GF-D8 (cell line): ENCODE results near the gene ISCA1.
A peak's percentile ranks its signal among the peaks of the same experiment; 100 is the strongest.
"Not testable (repeated sequence)": the region's sequence is repeated elsewhere in the genome, so short reads cannot be mapped to it uniquely, and the experiment has no call there.

Experiments
- DNase-seq: peaks from one replicate; lab custom pipeline; 2025; lab: John Stamatoyannopoulos, UW

The ISCA1 gene

DNA sequence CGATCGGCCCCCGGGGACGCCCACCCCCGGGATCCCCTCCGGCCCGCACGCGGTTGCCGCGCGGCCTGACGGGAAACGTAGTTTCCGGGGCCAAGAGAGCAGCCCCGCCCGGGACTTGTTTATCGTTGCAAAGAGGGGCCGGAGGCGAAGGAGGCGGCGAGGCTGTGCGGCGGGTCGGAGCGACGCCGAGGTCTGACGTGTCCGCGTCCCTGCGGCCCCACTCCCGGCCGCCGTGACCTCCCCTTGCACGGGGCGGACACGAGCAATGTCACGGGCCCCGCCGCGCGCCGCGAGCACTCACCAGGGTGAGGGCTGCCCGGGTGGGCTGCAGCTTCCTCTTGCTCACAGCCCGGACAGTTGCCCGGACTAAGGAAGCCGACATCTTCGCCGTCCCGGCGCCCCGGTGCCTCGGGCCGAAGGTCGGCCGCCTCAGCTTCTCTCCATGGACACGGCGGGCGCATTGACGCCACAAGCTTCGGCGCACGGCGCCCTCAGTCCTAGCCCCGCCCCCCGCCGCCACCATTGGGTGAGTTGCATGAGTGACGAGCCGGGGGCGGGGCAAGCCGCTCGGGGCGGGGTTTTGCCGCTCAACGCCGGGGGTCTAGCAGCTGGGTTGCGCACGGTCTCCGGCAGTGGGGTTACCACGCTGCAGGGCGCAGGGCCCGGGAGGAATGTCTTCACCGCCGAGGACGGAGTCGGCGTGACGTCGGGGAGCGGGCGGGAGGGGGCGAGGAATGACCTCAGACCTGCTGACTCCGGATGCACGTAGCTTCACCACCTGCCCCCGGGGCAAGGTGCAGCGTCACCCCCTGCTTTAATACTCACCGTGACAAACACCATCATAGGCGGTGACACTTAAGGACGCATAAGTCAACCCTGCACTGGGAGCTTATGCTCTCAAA is at the start of gene ISCA1:
ISCA1 (minus strand) TSS at position 462 of the 902 bp plus-strand sequence; CDS start at position 382, 80 bp downstream.
- DNase-seq: peak; percentile 69

- no peak for DNase-seq
Measured at GRCh38 chr9:86330186-86330585, 47.8 kb upstream of the ISCA1 start.

GRCh38 chr9:86329649-86330048 is 47.3 kb upstream of the ISCA1 start:
- DNase-seq: no peak

DNA sequence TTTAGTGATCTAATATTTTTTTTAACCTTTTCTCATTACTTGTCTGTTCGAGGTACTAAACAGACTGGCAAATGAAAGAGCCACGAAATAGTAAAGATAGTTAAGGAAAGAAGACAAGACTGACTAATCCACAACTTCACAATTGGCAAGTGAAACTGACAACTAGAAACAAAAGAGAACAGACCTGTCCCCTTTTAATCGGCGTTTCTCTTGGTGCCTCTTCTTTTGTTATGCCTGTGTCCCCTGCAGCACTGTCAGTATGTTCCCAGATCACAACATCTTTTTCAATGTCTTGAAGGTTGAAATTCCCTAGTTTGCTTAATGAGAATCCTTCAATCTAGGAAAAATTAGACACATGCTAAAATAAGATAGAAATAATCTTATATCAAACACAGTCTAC is 45.8 kb upstream of the ISCA1 start:
- no peak for DNase-seq

- DNase-seq: no peak
Measured at GRCh38 chr9:86326536-86326935, 44.2 kb upstream of the ISCA1 start.

DNA sequence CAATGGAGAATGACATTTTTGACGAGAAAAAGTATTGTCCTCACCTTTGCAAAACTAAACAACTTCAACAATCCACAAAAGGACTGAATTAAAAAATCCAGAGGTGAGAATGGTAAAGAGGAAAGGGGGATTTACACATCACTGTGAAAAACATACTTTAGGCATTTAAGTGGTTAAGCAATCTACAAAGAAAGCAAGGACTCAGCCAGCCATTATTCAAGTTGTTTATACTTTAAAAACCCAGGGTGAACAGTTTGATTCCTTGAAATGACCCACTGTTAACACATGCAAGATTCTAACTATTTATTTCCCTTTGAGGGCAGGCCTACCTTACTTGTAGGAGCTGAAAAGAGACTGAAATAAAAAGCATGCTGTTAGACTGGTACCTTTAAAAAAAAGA is 42.6 kb upstream of the ISCA1 start:
- no peak for DNase-seq

- DNase-seq: no peak
Measured at GRCh38 chr9:86324308-86324707, 42.0 kb upstream of the ISCA1 start.

DNA sequence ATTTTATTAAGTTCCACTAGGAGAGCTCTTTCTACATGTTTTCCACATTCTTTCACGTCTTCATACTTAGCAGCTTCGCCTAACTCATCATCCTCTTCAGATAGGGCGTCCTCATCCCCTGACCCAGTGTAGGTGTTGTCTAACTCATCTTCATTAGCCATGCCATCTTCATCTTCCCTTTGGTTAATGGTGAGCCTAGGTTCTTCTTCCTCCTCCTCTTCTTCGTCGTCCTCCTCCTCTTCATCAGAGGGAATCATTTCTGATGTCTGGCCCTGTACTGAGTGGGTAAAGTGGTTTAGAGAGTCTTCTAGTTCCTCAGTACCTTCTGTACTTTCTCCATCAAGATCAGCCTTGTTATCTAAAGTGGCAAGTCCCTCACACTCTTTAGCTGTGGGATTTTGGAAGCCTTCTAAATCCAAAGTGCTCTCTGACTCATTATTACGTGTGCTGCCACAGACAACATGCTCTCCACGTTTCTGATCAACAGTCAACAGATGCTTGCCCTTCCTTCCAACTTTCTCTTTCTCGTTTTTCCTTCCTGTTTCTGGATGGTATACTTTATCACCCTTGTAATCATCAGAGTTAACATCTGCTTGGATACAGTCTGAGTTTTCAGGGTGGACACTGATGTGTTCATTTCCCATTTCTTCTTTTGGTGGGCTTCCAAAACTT is 40.8 kb upstream of the ISCA1 start:
- DNase-seq: no peak

GRCh38 chr9:86321373-86321772 is 39.0 kb upstream of the ISCA1 start:
- DNase-seq: no peak

DNA sequence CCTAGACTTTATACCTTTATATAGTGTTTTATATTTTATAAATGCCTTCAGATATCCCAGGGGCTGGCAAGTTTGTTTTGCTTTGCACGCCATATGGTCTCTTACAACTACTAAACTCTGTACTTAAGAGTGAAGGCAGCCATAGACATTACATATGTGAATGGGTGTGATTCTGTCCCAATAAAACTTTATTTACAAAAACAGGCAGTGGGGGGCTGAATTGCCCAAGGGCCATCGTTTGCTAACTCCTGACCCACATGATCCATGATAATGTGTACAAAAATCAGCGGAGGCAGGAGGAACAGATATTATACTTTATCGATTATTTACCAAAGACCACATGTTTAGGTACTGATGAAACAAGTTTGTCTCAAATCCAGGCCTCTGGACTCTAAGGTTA is 35.8 kb upstream of the ISCA1 start:
- no peak for DNase-seq

DNA sequence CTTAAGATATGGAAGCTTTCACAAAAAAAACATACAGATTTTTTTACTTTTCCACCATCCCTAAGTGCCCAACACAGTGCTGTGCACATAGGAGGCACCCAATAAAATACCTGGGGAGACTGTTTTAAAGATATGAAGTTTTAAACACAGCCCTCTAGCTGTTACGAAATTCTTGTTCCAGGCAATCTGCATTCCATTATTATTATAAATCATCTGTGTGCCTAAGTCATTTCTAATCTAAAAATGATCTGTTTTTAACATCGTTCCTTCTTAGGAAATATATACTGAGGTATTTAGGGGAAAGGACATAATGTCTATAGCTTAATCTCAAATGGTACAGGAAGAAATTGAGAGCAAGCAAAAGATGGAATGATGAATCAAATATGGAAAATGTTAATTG is 32.7 kb upstream of the ISCA1 start:
- no peak for DNase-seq

DNA sequence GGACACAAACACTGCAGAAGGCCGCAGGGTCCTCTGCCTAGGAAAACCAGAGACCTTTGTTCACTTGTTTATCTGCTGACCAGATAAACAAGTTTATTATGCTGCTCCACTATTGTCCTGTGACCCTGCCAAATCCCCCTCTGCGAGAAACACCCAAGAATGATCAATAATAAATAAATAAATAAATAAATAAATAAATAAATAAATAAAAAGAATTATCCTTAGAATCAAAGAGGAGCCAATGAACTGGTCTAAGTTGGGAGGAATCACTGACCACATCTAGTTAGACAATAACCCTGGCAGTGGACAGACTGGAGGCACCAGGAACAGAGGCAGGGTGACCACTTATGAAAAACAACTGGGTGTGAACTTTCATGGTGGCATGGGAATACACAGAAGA is 30.6 kb upstream of the ISCA1 start:
- not testable (repeated sequence) for DNase-seq

DNA sequence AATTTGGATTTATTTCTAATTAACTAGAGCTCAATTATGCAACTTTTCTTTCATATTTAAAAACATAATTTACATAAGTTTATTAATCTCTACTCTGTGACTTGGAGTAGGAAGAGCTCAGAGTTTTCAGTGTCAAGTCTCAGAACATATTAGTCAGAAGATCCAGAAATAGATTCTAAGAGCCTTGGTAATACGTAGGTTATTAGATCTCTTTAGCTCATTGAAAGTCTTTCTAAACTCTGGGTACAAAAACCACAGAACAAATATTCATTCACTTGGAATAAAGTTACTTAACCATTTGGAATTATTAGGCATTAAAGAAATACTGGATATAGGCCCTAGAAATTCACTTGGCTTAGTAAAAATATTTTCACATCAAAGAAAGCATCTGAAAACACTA is 26.3 kb upstream of the ISCA1 start:
- DNase-seq: no peak

GRCh38 chr9:86304236-86304730 is 21.9 kb upstream of the ISCA1 start:
- DNase-seq: no peak

DNA sequence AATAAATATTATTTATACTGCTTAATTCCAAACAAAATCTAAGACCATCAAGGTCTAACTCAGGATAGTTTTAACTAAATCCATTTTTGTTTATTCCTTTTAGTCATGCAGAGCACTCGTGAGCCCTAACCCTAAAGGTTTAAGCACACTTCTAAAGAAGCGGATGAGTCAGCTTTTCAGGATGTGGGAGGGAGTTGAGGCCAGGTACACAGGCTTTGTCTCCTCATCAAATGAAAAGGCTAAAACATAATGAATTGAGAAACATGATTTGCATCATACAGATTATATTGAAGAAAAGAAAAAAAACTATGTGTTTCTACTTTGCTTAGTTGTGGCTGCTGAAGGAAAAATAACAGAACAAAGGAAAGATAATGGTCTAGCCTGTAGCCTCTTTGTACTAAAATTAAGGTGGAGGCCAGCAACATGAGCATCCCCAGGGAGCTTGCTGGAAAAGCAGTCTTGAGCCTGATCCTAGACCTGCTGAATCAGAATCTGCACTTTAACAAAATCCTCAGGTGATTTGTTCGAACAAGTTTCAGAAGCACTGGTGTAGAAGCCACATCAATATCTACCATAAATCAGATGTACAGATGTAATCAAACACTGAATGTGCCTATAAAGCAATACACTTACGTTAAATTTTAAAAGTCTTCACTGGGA is 21.1 kb upstream of the ISCA1 start:
- no peak for DNase-seq

GRCh38 chr9:86301686-86302085 is 19.3 kb upstream of the ISCA1 start:
- no peak for DNase-seq

DNA sequence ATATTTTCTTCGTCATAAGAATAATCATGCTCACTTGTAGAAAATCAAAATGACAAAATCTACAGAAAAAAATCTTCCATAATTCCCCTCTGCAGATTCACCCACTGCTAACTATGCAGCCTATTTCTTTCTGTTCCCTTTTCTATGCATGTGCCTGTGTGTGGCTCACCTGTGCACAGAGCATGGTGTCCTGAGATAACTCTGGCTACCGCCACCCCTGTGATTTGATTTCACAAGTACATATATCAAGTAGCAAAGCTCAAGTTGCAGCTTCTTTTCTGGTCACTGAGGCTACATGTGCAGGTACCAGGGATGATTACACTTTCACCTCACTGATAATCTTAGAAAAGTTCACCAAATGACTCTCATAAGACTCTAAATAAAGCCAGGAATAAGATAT is 18.4 kb upstream of the ISCA1 start:
- no peak for DNase-seq

DNA sequence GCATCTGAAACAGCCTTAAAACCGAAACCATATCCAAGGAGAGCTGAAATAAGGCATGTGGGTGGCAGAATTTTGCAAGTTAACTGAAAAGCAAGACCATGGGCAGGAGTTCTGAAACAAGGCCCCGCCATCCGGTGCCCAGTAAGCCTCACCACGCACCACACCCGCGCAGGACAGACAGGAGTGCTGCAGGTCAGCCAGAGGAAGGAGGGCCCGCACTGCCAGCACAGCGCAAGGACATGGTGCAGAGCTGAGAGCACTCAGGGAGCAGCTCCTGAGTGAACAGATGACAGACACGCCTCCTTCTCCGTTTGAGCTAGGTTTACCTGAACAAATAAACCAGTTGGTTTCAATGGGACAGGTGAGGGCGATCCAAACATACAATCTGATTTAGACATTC is 16.5 kb upstream of the ISCA1 start:
- no peak for DNase-seq

DNA sequence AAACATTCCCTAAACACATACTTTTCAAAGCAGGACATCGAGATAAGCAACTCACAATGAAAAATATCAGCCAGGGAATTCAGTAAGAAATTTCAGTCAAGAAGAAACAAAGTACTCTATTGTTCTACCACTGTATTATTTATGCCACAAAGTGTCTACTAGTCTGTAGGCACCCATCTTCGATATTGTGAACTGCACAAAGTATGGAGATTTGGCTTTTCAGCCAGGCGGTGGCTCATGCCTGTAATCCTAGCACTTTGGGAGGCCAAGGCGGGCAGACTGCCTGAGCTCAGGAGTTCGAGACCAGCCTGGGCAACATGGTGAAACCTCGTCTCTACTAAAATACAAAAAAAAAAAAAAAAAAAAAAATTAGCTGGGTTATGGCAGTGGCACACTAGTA is 8.0 kb upstream of the ISCA1 start:
- DNase-seq: not testable (repeated sequence)

DNA sequence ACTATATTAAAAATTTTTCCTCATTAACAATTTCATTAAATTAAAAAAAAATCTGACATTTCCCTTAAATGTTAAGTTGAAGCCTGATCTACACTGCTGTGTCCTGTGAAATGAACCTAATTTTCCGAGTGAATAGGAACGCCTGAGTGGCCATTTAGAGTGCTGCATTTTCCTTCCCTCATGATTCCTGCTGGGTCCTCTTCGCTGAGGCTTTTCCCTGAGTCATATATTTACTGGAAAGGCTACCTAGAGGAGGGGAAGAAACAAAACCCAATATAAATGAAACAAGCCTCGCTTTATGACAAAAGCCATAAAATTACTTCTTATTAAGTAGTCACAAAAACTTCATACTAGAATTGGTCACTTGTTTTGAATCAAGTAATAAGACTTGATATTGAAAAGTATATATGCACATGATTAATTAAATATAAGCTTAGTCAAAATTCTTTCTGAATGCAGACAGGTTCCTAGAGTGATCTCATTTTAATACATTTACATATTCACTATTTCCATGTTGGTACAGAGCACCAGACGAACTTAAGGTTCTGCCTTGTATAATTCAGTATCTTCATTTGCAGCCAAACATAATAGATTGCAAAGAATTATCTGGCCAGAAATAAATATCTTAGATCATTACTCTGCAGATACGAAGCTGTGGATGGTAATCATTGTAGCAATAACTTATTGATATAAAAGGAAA is 6.3 kb upstream of the ISCA1 start:
- DNase-seq: no peak

- no peak for DNase-seq
Measured at GRCh38 chr9:86287013-86287412, 4.7 kb upstream of the ISCA1 start.

DNA sequence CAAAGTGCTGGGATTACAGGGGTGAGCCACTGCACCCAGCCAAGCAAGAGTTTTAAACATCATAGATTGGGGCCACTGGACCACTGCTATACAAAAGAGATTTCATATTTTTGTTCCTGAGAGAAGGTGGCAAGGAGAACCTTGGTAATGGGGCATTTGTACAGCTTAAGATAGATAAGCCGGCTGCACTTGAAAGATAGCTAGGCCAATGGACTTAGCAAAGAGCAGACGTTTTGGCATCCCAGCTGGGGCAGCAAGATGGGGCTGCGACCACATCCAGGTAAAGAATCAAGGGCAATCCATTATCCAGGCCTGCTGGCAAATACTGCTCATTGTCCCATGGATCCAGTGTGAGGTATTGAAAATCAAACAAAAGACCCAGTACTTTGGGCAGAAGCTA is 3.9 kb upstream of the ISCA1 start:
- DNase-seq: no peak
